KOPT-K1 (cell line): ENCODE data around the gene SLC25A44.

Experiments
- H3K27ac ChIP-seq: fragments of 200-600 bp; sonication (generic); 2 replicates; pipeline ENCODE4 v1.5.1; 2016; ENCODE audit warnings: antibody characterized with exemption, mild to moderate bottlenecking, low read depth, low read length; ENCODE audit not compliant: poor library complexity, severe bottlenecking
- H3K36me3 ChIP-seq: fragments of 200-600 bp; sonication (generic); 2 replicates; pipeline ENCODE4 v1.5.1; 2017; ENCODE audit warnings: antibody characterized with exemption, mild to moderate bottlenecking, low read length, moderate library complexity; ENCODE audit not compliant: insufficient read depth
- H3K9me3 ChIP-seq: fragments of 200-600 bp; sonication (generic); 2 replicates; pipeline ENCODE4 v1.5.1; 2017; ENCODE audit warnings: antibody characterized with exemption, low read length, mild to moderate bottlenecking; ENCODE audit not compliant: insufficient read depth, poor library complexity, severe bottlenecking

Gene SLC25A44

GRCh38 chr1:156233426-156234127 lies 39.7 kb downstream of the SLC25A44 start:
- Histone ChIP-seq H3K36me3 (peaks cover 69% of the 10 kb centered on the region), H3K27ac (no peak overlapping the region), H3K9me3 (no peaks in the 10 kb centered on the region)

- Histone ChIP-seq H3K36me3 (peaks cover 74% of the 10 kb centered on the region), H3K27ac (no peak overlapping the region), H3K9me3 (no peaks in the 10 kb centered on the region)
Measured at GRCh38 chr1:156236164-156236563, 42.3 kb downstream of the SLC25A44 start.

GRCh38 chr1:156238248-156238647 lies 44.3 kb downstream of the SLC25A44 start:
- peaks cover 64% of the 10 kb centered on the region for H3K36me3 ChIP-seq
- H3K27ac ChIP-seq, result no peak overlapping the region
- H3K9me3 ChIP-seq, result no peaks in the 10 kb centered on the region

GRCh38 chr1:156241311-156241811 lies 47.5 kb downstream of the SLC25A44 start:
- Histone ChIP-seq H3K9me3 (no peaks in the 10 kb centered on the region), H3K27ac (no peak overlapping the region), H3K36me3 (peaks cover 49% of the 10 kb centered on the region)

- H3K9me3 ChIP-seq, result no peaks in the 10 kb centered on the region
- H3K27ac ChIP-seq, result no peak within 1 kb of the TSS
- peaks cover 43% of the 10 kb centered on the region for H3K36me3 ChIP-seq
Measured at GRCh38 chr1:156241926-156242325, 48.0 kb downstream of the SLC25A44 start, which contains the start of gene BGLAP. Gene BGLAP (plus strand): TSS chr1:156242184. CDS start chr1:156242232, 48 bp downstream.

- Histone ChIP-seq H3K36me3 (peaks cover 39% of the 10 kb centered on the region), H3K9me3 (no peaks in the 10 kb centered on the region), H3K27ac (no peak overlapping the region)
Measured at GRCh38 chr1:156242738-156243137, 48.8 kb downstream of the SLC25A44 start.

- H3K27ac ChIP-seq, result no peak overlapping the region
Measured at GRCh38 chr1:156244126-156244525, 50.2 kb downstream of the SLC25A44 start.

GRCh38 chr1:156244712-156245111 lies 50.8 kb downstream of the SLC25A44 start:
- Histone ChIP-seq H3K9me3 (no peaks in the 10 kb centered on the region), H3K36me3 (peaks cover 37% of the 10 kb centered on the region), H3K27ac (no peak overlapping the region)

More at GRCh38 chr1:156244126-156244525, 50.2 kb downstream of the SLC25A44 start:
- Histone ChIP-seq H3K9me3 (no peaks in the 10 kb centered on the region), H3K36me3 (peaks cover 37% of the 10 kb centered on the region)

GRCh38 chr1:156245451-156246232 lies 51.7 kb downstream of the SLC25A44 start:
- Histone ChIP-seq H3K27ac (no peak overlapping the region), H3K9me3 (no peaks in the 10 kb centered on the region), H3K36me3 (peaks cover 41% of the 10 kb centered on the region)

- Histone ChIP-seq H3K27ac (no peak overlapping the region), H3K9me3 (no peaks in the 10 kb centered on the region), H3K36me3 (peaks cover 48% of the 10 kb centered on the region)
Measured at GRCh38 chr1:156246241-156246780, 52.4 kb downstream of the SLC25A44 start.

GRCh38 chr1:156246781-156247459 lies 53.0 kb downstream of the SLC25A44 start:
- Histone ChIP-seq H3K36me3 (peaks cover 54% of the 10 kb centered on the region), H3K27ac (no peak overlapping the region)

GRCh38 chr1:156247460-156248322 lies 53.8 kb downstream of the SLC25A44 start, which contains the start of gene PAQR6:
Gene PAQR6 (minus strand): TSS chr1:156248056. CDS start chr1:156246731, 1,325 bp downstream.
- H3K36me3 ChIP-seq, result peaks cover 62% of the 10 kb centered on the region
- no peak within 1 kb of the TSS for H3K27ac ChIP-seq
- H3K9me3 ChIP-seq, result no peaks in the 10 kb centered on the region

More at GRCh38 chr1:156246781-156247459, 53.0 kb downstream of the SLC25A44 start:
- no peaks in the 10 kb centered on the region for H3K9me3 ChIP-seq

- Histone ChIP-seq H3K9me3 (no peaks in the 10 kb centered on the region), H3K36me3 (peaks cover 68% of the 10 kb centered on the region), H3K27ac (no peak overlapping the region)
Measured at GRCh38 chr1:156248323-156248683, 54.4 kb downstream of the SLC25A44 start.

- Histone ChIP-seq H3K9me3 (no peaks in the 10 kb centered on the region), H3K36me3 (peaks cover 70% of the 10 kb centered on the region), H3K27ac (no peak overlapping the region)
Measured at GRCh38 chr1:156249593-156249992, 55.7 kb downstream of the SLC25A44 start.
